GM21423 (cell line): Measurements from ENCODE around the gene NLRP1.
A peak's percentile ranks its signal among the peaks of the same experiment; 100 is the strongest.
"Not testable (repeated sequence)": the region's sequence is repeated elsewhere in the genome, so short reads cannot be mapped to it uniquely, and the experiment has no call there.

Experiments
- ATAC-seq: cut with Tn5 transposase; IDR thresholded peaks from one replicate; pipeline ENCODE4 v1.9.1; 2021; ENCODE audit warnings: mild to moderate bottlenecking, moderate library complexity; ENCODE audit not compliant: unreplicated experiment

Gene NLRP1

DNA sequence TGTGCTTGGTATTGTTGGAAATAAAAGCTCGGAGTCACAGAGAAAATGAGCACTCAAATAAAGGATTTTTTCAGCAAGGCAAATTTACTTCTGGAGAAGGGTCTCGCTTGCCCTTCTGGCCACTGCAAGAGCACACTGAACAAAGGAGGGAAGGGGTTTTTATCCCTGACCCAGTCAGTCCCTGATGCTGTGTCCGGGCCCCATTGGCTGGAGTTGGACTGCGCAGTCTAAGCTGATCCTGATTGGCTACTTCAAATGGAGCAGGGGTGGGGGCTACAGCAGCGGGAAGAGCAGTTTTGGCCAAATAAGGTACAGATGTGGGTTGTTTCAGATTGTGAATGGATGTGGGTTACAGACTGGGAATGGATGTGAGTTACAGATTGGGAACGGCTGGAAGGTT, 4.3 kb upstream of the NLRP1 start:
- ATAC-seq = no peak

DNA sequence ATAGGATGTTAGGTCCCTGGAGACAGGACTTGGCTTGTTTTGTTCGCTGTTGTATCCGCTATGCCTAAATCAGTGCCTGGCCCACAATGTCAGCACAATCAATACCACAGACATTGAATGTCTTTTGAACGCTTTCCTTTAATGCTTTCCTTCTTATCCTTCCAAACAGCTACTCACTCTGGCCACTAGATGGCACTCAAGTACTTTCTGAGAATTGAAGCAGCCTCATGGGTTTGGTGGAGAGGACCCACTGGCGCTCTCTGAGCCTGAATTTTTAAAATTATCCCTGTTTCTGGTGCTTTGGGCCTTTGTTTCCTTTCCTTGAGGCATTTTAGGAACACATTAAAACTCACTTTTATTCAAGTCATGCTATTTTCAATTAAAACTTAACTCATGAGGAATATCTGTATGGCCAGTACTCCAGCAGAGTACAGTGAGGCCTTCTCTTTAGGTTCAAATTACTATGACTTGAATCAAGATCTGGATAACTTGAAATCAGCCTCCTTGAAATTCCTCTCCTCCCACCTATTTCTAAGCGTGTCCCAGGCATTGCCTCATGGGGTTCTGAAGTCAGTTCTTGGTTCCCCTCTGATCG, 3.2 kb upstream of the NLRP1 start:
- ATAC-seq = no peak

DNA sequence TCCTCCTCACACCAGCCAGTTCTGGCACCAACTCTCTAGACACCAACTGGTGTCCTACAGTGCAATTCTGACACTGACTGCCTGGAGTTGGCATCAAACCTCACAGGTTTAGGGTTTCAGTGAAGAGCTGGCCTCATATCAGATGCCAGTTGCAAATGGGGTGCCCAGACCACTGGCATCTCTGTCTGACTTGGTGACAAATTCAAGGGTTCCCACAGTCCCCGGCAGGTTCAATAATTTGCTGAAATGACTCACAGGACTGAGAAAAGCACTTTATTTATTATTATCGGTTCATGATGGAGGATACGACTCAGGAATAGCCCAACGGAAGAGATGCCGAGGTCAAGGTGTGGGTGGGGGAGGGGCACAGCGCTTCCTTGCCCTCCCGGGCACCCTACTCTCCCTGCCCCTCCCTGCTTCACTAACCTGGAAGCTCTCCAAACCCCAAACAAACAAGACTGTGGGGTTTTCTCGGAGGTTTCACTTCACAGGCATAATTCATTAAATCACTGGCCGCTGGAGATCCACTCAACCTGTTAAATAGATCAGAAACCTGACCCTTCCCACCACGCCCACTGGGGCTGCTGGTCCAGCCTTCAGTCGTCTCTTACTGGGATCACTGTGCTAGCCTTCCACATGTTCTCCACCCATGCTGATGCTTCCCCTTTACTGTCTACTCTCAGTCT, 1.7 kb upstream of the NLRP1 start:
- no peak for ATAC-seq

DNA sequence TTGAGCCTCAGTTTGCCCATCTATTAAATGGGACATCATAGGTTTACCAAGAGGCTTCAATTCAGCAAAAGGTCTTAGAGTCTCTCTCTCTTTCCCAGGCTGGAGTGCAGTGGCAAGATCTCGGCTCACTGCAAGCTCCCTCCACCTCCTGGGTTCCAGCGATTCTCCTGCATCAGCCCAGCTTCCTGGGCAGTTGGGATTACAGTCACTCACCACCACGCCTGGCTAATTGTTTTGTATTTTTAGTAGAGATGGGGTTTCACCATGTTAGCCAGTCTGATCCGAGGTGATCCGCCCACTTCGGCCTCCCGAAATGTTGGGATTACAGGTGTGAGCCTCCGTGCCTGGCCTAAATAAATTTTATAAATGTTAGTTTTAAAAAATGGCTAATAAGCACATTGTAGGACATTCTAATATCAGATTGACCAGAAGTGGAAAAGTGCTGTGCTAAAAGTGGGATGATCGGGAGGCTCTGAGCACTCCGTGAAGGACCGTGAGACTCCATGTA, 1.0 kb upstream of the NLRP1 start:
- ATAC-seq = no peak

DNA sequence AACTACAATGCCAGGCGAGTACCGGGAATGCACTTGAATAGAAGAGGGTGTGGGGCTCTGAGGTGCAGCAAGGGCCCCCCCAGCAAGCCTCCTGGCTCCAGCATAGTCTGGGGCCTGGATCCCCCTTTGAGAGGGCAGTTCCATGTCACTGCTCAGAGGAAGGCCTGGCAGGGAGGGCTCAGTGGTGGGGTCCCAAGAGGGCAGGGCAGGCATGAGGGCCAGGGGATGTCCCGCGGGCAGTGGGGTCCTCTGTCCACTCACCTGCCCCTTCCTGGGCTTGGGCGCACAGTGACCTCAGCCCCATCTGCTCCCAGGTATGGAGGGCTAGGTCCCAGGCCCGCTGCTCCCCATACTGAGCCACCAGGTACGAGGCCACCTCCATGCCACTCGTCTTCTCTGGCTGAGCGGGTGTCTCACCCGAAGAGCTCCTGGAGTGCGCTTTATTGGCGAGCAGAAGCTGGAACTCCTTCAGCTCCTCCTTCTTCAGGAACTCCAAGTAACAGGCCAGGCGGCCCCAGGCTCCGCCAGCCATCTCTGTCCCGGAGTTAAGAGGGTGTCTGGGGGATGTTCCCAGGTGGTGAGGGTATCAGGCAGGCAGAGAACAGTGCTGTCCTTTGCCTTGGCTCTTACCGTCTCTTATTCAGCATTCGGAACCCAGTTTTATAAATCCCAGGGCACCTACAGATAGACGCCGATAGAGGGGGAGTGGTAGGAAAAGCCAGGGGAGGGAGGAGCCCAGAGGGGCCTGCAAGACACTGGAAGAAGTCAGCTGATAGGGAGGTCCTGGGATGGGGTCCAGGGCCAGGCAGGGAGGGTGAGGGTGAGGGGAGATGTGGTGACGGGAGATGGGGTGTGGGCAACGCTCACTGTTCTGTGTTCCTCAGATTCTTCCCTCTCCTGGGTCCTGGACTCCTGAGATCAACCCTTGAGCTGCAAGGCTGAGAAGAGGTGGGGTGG, 605 bp downstream of the NLRP1 start:
- ATAC-seq = peak; percentile 10

DNA sequence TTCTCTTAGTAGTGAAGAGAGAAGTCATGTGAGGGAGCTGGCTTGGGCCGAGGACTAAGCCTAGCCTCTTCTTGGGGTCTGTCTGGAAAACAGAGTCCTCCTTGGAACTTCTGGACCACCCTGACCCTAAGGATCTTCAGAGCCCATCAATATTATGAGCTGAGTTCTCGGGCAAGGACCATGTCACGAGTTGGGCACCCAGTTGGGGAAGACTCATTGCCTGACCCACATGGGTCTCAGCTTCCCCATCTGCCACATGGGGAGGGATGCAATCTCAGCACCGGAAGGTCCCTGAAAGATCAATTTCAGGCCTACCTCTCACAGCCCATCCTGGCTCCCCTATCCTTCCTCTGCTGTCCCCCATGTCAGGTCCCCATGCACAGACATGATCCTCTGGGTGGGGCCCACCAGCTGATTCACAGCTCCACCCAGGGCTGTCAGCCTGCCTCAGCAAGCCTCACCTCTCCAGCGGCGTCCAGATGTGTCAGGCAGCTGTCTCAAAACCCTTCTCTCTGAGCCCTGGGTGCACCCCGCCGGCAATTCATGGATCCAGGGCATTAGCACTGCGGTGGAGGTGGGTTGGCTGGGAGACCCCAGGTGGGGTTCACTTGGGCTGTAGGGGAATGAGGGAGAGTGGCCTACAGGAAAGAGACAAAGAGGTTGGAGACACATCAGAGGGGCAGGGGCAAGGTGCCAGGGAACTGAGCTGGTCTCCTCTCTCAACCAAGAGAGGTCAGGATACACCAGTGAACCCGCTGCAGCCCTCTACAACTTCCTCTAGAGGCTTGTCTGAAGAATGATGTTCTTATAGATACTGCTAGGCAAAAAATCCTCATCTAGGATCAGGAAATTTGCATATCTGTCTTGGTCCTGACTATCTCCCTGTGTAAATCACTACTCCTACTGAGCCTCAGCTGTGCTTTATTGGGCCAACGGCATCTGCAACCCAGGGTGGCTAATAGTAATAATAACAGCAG, 1.8 kb downstream of the NLRP1 start:
- ATAC-seq = no peak

DNA sequence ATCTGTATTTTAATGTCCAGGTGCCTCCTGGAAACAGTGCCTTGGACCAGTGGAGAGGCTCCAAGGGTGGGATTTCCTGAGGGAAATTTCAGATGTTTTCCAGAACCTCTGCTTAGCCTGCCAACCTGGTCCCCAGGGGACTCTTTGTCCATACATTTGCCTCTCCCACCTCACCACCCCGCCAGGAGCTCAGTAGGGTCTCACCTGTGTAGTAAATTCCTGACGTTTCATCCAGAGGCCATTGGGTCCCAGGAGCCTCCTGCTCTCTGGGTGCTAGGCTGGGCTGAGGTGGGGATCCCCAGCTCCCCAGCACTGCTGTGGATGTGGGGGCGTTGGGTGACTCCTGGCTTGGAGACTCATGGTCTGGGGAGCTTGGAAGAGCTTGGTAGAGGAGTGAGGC, 2.7 kb downstream of the NLRP1 start:
- no peak for ATAC-seq

DNA sequence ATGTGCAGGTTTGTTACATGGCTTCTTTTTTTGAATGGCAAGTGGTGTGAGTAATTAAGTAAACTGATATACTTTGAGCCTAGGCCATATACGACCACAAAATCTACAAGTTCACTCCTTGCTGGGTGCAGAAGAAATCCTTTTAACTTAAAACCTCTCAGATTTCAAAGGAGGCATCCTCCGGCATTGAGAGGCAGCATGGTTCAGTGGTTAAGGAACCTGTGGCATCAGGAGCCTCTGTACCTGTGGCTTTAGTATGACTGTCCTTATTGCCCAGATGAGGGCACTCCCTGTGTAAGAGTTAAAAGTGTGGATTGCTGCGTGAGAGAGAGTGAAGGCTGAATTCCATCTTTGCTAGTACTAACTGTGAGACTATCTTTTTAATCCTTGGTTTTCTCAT, 3.3 kb downstream of the NLRP1 start:
- ATAC-seq = no peak

DNA sequence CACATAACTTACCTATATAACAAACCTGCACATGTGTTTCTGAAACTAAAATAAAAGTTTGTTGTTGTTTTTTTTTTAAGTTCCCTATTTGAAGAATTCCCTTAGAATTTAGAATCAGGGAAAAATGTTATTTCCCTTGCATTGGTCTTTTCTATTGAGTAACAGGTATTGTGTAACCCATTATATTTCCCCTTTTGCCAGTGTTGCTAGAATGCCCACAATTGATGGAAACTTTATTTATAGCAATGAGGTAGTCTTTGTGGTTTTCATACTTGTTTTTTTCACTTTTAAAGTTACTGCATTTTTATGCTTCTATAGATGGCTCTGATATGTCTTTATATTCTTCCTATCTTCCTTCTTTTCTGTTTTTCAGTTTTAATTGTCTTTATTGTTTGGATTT, 3.9 kb downstream of the NLRP1 start:
- ATAC-seq = no peak

DNA sequence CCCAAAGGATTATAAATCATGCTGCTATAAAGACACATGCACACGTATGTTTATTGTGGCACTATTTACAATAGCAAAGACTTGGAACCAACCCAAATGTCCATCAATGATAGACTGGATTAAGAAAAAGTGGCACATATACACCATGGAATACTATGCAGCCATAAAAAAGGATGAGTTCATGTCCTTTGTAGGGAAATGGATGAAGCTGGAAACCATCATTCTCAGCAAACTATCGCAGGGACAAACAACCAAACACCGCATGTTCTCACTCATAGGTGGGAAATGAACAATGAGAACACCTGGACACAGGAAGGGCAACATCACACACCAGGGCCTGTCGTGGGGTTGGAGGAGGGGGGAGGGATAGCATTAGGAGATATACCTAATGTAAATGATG, 5.5 kb downstream of the NLRP1 start:
- not testable (repeated sequence) for ATAC-seq

DNA sequence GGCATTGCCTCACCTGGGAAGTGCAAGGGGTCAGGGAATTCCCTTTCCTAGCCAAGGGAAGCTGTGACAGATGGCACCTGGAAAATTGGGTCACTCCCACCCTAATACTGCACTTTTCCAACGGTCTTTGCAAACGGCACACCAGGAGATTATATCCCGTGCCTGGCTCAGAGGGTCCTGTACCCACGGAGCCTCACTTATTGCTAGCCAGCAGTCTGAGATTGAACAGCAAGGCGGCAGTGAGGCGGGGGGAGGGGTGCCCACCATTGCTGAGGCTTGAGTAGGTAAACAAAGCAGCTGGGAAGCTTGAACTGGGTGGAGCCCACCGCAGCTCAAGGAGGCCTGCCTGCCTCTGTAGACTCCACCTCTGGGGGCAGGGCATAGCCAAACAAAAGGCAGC, 11.3 kb downstream of the NLRP1 start:
- ATAC-seq = not testable (repeated sequence)

DNA sequence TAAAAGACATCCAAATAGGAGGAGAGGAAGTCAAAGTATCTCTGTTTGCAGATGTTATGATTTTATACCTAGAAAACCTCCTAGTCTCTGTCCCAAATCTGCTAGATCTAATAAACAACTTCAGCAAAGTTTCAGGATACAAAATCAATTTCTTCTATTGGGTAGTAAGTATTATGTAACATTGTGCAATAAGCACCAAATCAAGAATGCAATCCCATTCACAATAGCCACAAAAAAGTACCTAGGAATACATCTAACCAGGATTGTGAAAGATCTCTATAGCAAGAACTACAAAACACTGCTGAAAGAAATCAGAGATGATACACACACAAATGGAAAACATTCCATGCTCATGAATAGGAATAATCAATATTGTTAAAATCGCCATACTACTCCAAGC, 13.0 kb downstream of the NLRP1 start:
- no peak for ATAC-seq

DNA sequence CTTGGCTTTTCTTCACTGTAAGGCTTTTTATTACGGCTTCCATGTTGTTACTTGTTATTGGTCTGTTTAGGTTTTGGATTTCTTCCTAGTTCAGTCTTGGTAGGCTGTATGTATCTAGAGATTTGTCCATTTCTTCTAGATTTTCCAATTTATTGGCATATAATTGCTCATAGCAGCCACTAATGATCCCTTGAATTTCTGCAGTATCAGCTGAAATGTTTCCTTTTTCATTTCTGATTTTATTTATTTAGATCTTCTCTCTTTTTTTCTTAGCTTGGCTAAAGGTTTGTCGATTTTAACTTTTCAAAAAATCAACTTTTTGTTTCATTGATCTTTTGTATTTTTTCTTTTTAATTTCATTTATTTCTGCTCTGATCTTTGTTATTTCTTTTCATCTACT, 18.5 kb downstream of the NLRP1 start:
- ATAC-seq = no peak

DNA sequence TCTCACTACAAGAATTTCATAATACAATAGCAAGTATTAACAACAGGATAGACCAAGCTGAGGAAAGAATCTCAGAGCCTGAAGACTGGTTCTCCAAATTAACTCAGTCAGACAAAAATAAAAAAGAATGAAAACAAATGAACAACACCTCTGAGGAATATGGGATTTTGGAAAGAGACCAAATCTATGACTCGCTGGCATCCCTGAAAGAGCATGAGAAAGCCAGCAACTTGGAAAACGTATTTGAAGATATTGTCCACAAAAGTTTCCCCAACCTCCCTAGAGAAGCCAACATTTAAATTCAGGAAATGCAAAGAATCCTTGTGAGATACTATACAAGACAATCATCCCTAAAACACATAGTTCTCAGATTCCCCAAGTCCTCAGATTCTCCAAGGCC, 20.9 kb downstream of the NLRP1 start:
- ATAC-seq = no peak

DNA sequence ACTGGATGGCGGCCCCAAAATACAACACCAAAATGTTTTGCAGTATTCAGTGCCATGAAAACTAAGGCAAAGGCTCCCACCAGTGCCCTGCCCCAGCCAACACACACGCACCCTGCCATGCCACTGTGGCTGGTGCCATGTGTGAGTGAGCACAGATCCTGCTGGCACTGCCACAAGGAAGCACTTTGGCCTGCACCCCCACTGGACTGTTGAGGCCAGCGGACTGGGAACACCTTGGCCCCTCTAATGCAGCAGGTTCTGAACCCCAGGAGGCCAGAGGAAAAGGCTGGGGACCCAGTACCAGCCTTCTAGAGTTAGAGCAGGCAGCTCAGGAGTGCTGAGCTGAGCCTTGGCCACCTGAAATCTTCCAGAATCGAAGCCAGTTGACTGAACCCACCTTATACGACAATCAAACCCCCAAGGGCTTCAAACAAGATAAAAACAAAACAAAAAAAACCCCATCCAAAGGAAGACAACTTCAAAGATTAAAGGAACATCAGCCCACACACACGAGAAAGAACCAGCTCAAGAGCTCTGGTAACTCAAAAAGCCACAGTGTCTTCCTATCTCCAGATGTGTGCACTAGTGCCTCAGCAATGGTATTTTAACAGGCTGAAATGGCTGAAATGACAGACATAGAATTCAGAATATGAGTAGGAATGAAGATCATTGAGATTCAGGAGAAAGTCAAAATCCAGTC, 21.5 kb downstream of the NLRP1 start:
- ATAC-seq = no peak

DNA sequence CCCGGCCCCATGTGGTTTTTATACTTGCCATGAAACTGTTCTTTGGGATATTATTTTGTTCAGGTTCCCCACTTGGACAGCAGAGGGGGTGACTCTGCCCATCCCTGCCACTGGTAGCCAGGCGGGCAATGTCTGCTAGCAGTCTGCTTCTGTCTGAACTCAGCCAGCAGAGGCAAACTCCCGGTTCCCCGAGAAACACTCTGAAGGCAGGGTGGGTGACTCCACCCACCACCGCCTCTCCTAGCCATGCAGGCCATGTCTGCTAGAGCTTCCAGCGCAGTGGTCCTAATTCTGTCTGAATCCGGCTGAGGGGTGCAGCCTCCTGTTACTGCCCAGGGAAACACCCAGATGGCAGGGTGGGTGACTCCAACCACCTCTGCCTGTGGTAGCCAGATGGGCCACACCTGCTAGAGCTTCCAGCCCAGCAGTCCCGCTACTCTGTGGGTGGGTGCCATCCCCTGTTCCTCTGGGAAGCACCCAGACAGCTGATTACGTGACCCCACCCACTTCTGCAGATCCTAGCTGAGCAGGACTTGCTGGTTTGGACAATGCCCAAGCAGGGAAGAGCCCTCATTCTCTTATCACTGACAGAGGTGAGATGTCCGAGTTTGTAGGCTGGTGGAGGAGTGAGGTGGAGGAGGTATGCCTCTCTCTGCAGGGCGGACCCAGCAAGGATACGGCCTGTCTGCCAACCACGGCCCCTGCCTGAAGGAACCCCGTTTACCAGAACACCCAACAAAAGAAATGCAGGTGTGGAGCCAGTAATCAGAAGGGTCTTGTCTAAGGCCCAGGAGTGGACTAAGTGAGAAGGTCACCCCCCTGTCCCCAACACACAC, 22.4 kb downstream of the NLRP1 start:
- no peak for ATAC-seq

DNA sequence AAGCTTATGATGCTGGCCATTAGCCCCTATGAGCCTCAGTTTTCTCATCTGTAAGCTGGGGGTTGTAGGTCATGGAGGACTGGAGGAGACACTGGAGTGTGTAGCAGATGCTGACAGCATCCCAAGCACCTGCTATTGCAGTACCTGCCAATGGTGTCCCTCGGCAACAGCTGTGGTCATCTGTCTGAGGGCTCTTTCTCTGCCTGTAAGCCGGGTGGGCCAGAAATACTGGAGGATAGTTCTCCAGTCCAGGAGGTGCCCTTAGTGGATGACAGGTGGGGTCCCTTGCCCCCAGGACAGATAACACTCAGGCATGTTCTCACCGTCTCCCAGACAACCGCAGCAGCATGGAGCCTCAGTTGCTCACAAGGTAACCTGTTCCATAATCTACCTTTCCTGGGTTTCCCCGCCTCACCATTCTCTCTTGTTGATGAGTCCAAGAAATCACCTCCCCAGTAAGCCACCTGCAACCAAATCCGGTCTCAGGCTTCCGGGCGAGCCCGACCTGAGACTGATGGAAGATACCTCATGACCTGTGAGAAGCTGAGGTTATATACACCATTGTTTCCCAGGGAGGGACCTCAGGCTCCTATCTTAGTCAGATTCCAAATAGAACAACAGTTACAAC, 23.8 kb downstream of the NLRP1 start:
- no peak for ATAC-seq
